Endothelial cell of umbilical vein (primary cell): ENCODE measurements around the gene KIF24. TPM values are rescaled to one million over a fixed set of nuclear protein-coding genes. Genes with fewer than 3 reads are reported as not detected.

Experiments
- BruUV-seq: library from RNA; stranded (reverse); fragments of 400-500 nt; replicated peaks from 2 replicates; lab custom pipeline; 2021; lab: Mats Ljungman, UMichigan
- CTCF ChIA-PET: fragments of 300-600, 350-600 bp; sonication (Branson Sonifier 250); formaldehyde crosslinking; loops from one replicate; lab custom pipeline; 2021; ENCODE audit warnings: antibody characterized with exemption, inconsistent platforms; lab: Charles Lee
- POLR2A ChIA-PET: fragments of 300-600, 350-600 bp; sonication (Branson Sonifier 250); formaldehyde crosslinking; loops from one replicate; lab custom pipeline; 2021; ENCODE audit warnings: antibody characterized with exemption, inconsistent platforms; lab: Charles Lee
- DNase-seq: peaks from one replicate; pipeline ENCODE4 v3.0.0-alpha.2; 2011; ENCODE audit warnings: low read depth, low spot score
- FAIRE-seq: peaks from 2 replicates; lab custom pipeline; 2011; peaks lifted over from hg19 to GRCh38; lab: Jason Lieb, UNC
- H2AFZ ChIP-seq: 2 replicates; pipeline ENCODE4 v1.6.0; 2012; ENCODE audit warnings: low read depth, low read length, control low read depth, inconsistent platforms
- H3K27ac ChIP-seq: 2 replicates; pipeline ENCODE4 v1.5.1; 2011; ENCODE audit warnings: low read depth, mild to moderate bottlenecking, control low read depth, low read length, moderate library complexity; ENCODE audit not compliant: insufficient read depth
- H3K27me3 ChIP-seq, 2 experiments: 2 replicates each; pipeline versions ENCODE4 v1.6.0 to v1.6.1; 2011; ENCODE audit warnings: low read length in 2 of 2, mixed read lengths in 1 of 2; ENCODE audit not compliant: control insufficient read depth in 2 of 2, insufficient read depth in 2 of 2
- H3K36me3 ChIP-seq, 2 experiments: 2 replicates in 1 of 2; 3 replicates in 1 of 2; pipeline ENCODE4 v1.5.1; 2011; ENCODE audit warnings: low read length in 2 of 2, mild to moderate bottlenecking in 1 of 2, moderate library complexity in 1 of 2; ENCODE audit not compliant: control insufficient read depth in 2 of 2, insufficient read depth in 2 of 2; ENCODE audit errors: extremely low read depth in 1 of 2
- H3K4me1 ChIP-seq: 3 replicates; pipeline ENCODE4 v1.5.1; 2011; ENCODE audit warnings: mild to moderate bottlenecking, low read length; ENCODE audit not compliant: control insufficient read depth, insufficient read depth; ENCODE audit errors: extremely low read depth
- H3K4me2 ChIP-seq: 2 replicates; pipeline ENCODE4 v1.6.1; 2011; ENCODE audit warnings: low read length, control low read depth, mixed read lengths; ENCODE audit not compliant: insufficient read depth
- H3K4me3 ChIP-seq, 3 experiments: fragments of 200-600 bp in 1 of 3; sonication (generic), shearing (Covaris generic) in 1 of 3; replicated peaks in 1 of 3; 2 replicates each; pipeline ENCODE4 v1.5.1; 2011 to 2016; ENCODE audit warnings: control low read depth in 3 of 3, low read length in 3 of 3, mild to moderate bottlenecking in 2 of 3, inconsistent platforms in 1 of 3, low read depth in 1 of 3, moderate library complexity in 1 of 3; ENCODE audit not compliant: insufficient read depth in 1 of 3
- H3K79me2 ChIP-seq: 2 replicates; pipeline ENCODE4 v1.6.0; 2012; ENCODE audit warnings: low read length, inconsistent platforms; ENCODE audit not compliant: control insufficient read depth, insufficient read depth
- H3K9ac ChIP-seq: replicated peaks from 2 replicates; pipeline ENCODE3; 2011; ENCODE audit warnings: low read length, control low read depth; ENCODE audit not compliant: insufficient read depth; ENCODE audit errors: extremely low read depth
- H3K9me1 ChIP-seq: replicated peaks from 3 replicates; pipeline ENCODE4 v1.6.0; 2011; ENCODE audit warnings: mild to moderate bottlenecking, low read length; ENCODE audit not compliant: control insufficient read depth, insufficient read depth; ENCODE audit errors: extremely low read depth
- H3K9me3 ChIP-seq: replicated peaks from 2 replicates; pipeline ENCODE4 v1.5.1; 2012; ENCODE audit warnings: low read length, inconsistent platforms; ENCODE audit not compliant: control insufficient read depth, insufficient read depth
- H4K20me1 ChIP-seq: replicated peaks from 2 replicates; pipeline ENCODE3; 2011; ENCODE audit warnings: mild to moderate bottlenecking, low read length; ENCODE audit not compliant: control insufficient read depth, insufficient read depth; ENCODE audit errors: extremely low read depth
- CTCF ChIP-seq, 2 donors: IDR thresholded peaks; 1 replicate in 1 of 2; 2 replicates in 1 of 2; pipeline ENCODE4 v1.5.1; 2011; ENCODE audit warnings: low read length in 2 of 2, mild to moderate bottlenecking in 2 of 2, moderate library complexity in 2 of 2, control low read depth in 1 of 2, inconsistent platforms in 1 of 2, low read depth in 1 of 2; ENCODE audit not compliant: insufficient read depth in 1 of 2; ENCODE audit errors: extremely low read depth in 1 of 2
- EZH2 ChIP-seq: IDR thresholded peaks from 2 replicates; pipeline ENCODE4 v1.6.1; 2012; ENCODE audit warnings: borderline replicate concordance, low read depth, mild to moderate bottlenecking, moderate library complexity, low read length, inconsistent platforms; ENCODE audit not compliant: severe bottlenecking
- FOS ChIP-seq: IDR thresholded peaks from 2 replicates; pipeline ENCODE4 v1.6.1; 2011; ENCODE audit warnings: mild to moderate bottlenecking, low read length, moderate library complexity, borderline replicate concordance; ENCODE audit not compliant: insufficient read depth
- GATA2 ChIP-seq: IDR thresholded peaks from 2 replicates; pipeline ENCODE4 v1.7.0; 2011; ENCODE audit warnings: low read depth, mild to moderate bottlenecking, moderate library complexity, mixed read lengths, low read length; ENCODE audit not compliant: insufficient read length, insufficient read depth
- JUN ChIP-seq: IDR thresholded peaks from 2 replicates; pipeline ENCODE4 v1.6.1; 2011; ENCODE audit warnings: borderline replicate concordance, low read depth; ENCODE audit not compliant: insufficient read length, insufficient read depth
- MAX ChIP-seq: IDR thresholded peaks from 2 replicates; pipeline ENCODE4 v1.6.1; 2011; ENCODE audit not compliant: insufficient read depth, insufficient read length
- MYC ChIP-seq: IDR thresholded peaks from one replicate; pipeline ENCODE4 v1.6.1; 2011; ENCODE audit warnings: mild to moderate bottlenecking, low read depth, low read length
- POLR2A ChIP-seq: IDR thresholded peaks from 2 replicates; pipeline ENCODE4 v1.6.1; 2012; ENCODE audit warnings: low read depth, mild to moderate bottlenecking, control low read depth, low read length
- POLR2AphosphoS5 ChIP-seq: IDR thresholded peaks from 2 replicates; pipeline ENCODE4 v1.6.1; 2012; ENCODE audit warnings: low read depth, mild to moderate bottlenecking, control low read depth, low read length, moderate library complexity; ENCODE audit not compliant: insufficient read depth
- dilution Hi-C: fragments of 300-500 bp; cut with MboI; formaldehyde crosslinking; loops from one replicate; pipeline ENCODE4 v1.15.0; 2019; ENCODE audit warnings: low sequenced_read_pairs; ENCODE audit not compliant: extremely low pct_ligation_motif_present
- intact Hi-C: fragments of 100-400 bp; cut with micrococcal nuclease; formaldehyde crosslinking; loops from one replicate; pipeline ENCODE4 v1.10.0; 2022
- polyA plus RNA-seq, 4 experiments: library from polyadenylated mRNA; depleted of rRNA in 3 of 4; stranded (reverse) in 3 of 4; unstranded in 1 of 4; fragments of >200 nt; gene quantifications; 2 replicates each; pipeline versions ENCODE4 v1.2.1 to v1.2.3, GENCODE V29; 2011 to 2012; ENCODE audit warnings: missing spikeins in 1 of 4
- total RNA-seq: library from RNA; stranded (reverse); gene quantifications from 2 replicates; pipeline ENCODE4 v1.2.3, GENCODE V29; 2021

KIF24 gene
- total and polyA plus RNA-seq, 2 donors (not counting 3 experiments of a cell fraction or from before 2014, with no cell fraction given), result 2.1 to 4.8 TPM

- CTCF ChIA-PET, result interaction anchor here (1.0 to 1.2 kb wide), 2 partner anchors 73 to 75 kb away, joined by 5 read pairs; no protein-coding TSS in a partner anchor
- DNase-seq (no peak), FAIRE-seq (no peak)
- Histone ChIP-seq H3K36me3 (no peaks in the 10 kb centered on the region), H3K9ac (peak overlapping the region; percentile 84), H3K4me1 (peaks cover 8% of the 10 kb centered on the region), H3K79me2 (peaks cover 9% of the 10 kb centered on the region), H3K4me2 (peak overlapping the region; percentile 84), H3K9me3 (no peaks in the 10 kb centered on the region), H3K4me3 (peak overlapping the region; percentile 51 to 89 (median 87)), H3K9me1 (no peaks in the 10 kb centered on the region), H3K27ac (peak overlapping the region; percentile 89), H4K20me1 (no peaks in the 10 kb centered on the region), H2AFZ (peak overlapping the region; percentile 97), H3K27me3 (no peaks in the 10 kb centered on the region)
- intact Hi-C loops, result loop anchor here (5.0 kb wide), 1 partner anchor 76 kb away; no protein-coding TSS in a partner anchor
- POLR2A ChIA-PET, result no interaction called here
- dilution Hi-C loops, result no loop called here
- TF ChIP-seq MYC, result no peak
- TF ChIP-seq POLR2A, result no peak
- TF ChIP-seq GATA2, result no peak
- no peak for TF ChIP-seq POLR2AphosphoS5
- TF ChIP-seq CTCF (IDR thresholded peaks at IDR 0.05; ENCODE audit: extremely low read depth in 1 of 2, insufficient read depth in 1 of 2, low read depth in 1 of 2, low read length in 2 of 2), result no peak
- TF ChIP-seq FOS, result no peak
- TF ChIP-seq JUN, result no peak
- TF ChIP-seq EZH2, result no peak
- no peak for TF ChIP-seq MAX
- BruUV-seq, result TSS peak; percentile 50
These were observed 525 bp downstream of the KIF24 start for GRCh38 chr9:34328500-34328986.
